Aorta (tissue), 5 donors: ENCODE data around the gene ANKRD11. TPM values are rescaled to one million over a fixed set of nuclear protein-coding genes. Genes with fewer than 3 reads are reported as not detected.

Experiments used
- ATAC-seq: fragments of 200-7000 bp; cut with Tn5 transposase; one replicate; pipeline ENCODE4 v1.9.1; 2022; ENCODE audit warnings: moderate library complexity; ENCODE audit not compliant: low FRiP score
- DNase-seq, 2 donors: peaks; one replicate each; pipeline ENCODE4 v3.0.0-alpha.2; 2020
- H3K27ac ChIP-seq, 2 donors: one replicate each; pipeline ENCODE4 v1.5.1; 2013; ENCODE audit warnings: low read length in 2 of 2, mild to moderate bottlenecking in 2 of 2, moderate library complexity in 2 of 2, control low read depth in 1 of 2, inconsistent platforms in 1 of 2, low read depth in 1 of 2
- H3K27me3 ChIP-seq, 2 donors: one replicate each; pipeline ENCODE4 v1.6.1; 2013; ENCODE audit warnings: control low read depth in 1 of 2, low read length in 1 of 2, mild to moderate bottlenecking in 1 of 2, moderate library complexity in 1 of 2; ENCODE audit not compliant: insufficient read depth in 2 of 2, control insufficient read depth in 1 of 2
- H3K36me3 ChIP-seq, 2 donors: one replicate each; pipeline ENCODE4 v1.6.1; 2013; ENCODE audit warnings: control low read depth in 1 of 2, low read length in 1 of 2, mild to moderate bottlenecking in 1 of 2; ENCODE audit not compliant: insufficient read depth in 2 of 2, control insufficient read depth in 1 of 2
- H3K4me1 ChIP-seq, 2 donors: one replicate each; pipeline ENCODE4 v1.6.1; 2013; ENCODE audit warnings: low read length in 2 of 2, control low read depth in 1 of 2, mild to moderate bottlenecking in 1 of 2, moderate library complexity in 1 of 2; ENCODE audit not compliant: insufficient read depth in 2 of 2, control insufficient read depth in 1 of 2
- H3K4me3 ChIP-seq, 2 donors: one replicate each; pipeline ENCODE4 v1.5.1; 2013; ENCODE audit warnings: low read length in 2 of 2, control low read depth in 1 of 2, mild to moderate bottlenecking in 1 of 2
- H3K9me3 ChIP-seq: one replicate; pipeline ENCODE4 v1.6.1; 2013; ENCODE audit warnings: mild to moderate bottlenecking, low read length; ENCODE audit not compliant: control insufficient read depth
- WGBS, 2 donors: extraction: QIAGEN DNeasy Blood & Tissue Kit; methylation state at CpG; one replicate each; pipeline ENCODE4 v1.1.7; 2013; 5-methylcytosine and 5-hydroxymethylcytosine counted together
- intact Hi-C, 2 donors: fragments of 100-400 bp; cut with DNase I; formaldehyde crosslinking; loops; one replicate each; pipeline versions ENCODE4 v1.14.2 to v1.15.0; 2022
- polyA plus RNA-seq, 2 donors: library from polyadenylated mRNA; stranded (reverse); fragments of 200-250 nt; gene quantifications; one replicate each; pipeline ENCODE4 v1.2.3, GENCODE V29; 2013
- total RNA-seq, 2 donors: library from RNA; stranded (reverse); fragmentation: NEBNext Ultra II Directional; extraction: Animal tissue kit (Norgen Biotek cat#: 25700); gene quantifications; one replicate each; pipeline ENCODE4 v1.2.1, GENCODE V29; 2021
- donor health status: healthy with polysubstance abuse.
- donor health status: Bipolar disorder and iron deficiency.
- donor health status: DM: no; HTN: no; CAD: no.
- donor health status: DM: no; HTN: no; CAD: no.
- donor health status: DM: yes; HTN: yes; CAD: no.

ANKRD11 gene
- total and polyA plus RNA-seq, 4 donors, result 34.6 to 139 (median 90.1) TPM

DNA sequence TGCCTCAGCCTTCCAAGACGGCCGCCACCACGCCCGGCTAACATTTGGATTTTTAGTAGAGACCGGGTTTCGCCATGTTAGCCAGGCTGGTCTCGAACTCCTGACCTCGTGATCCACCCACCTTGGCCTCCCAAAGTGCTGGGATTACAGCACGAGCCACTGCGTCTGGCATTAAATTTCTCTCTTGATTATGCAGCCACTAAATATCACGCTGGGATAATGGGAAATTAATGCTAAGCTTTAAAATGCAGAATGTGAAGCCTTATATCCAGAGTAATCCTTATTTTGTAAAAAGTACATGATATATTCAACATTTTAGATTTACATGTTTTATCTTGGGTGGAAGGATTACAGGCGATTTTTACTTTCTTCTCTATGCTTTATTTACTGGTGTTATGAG is 89.2 kb downstream of the ANKRD11 start:
- Histone ChIP-seq H3K27ac (no peak overlapping the region), H3K4me3 (no peak overlapping the region), H3K4me1 (no peaks in the 10 kb centered on the region), H3K27me3 (no peaks in the 10 kb centered on the region), H3K36me3 (no peaks in the 10 kb centered on the region), H3K9me3 (no peaks in the 10 kb centered on the region)
- DNase-seq (no peak), ATAC-seq (no peak)
- intact Hi-C loops, result no loop called here
- 92 to 93% methylated on average over 12 of the region's 12 CpGs for WGBS, 2 donors

DNA sequence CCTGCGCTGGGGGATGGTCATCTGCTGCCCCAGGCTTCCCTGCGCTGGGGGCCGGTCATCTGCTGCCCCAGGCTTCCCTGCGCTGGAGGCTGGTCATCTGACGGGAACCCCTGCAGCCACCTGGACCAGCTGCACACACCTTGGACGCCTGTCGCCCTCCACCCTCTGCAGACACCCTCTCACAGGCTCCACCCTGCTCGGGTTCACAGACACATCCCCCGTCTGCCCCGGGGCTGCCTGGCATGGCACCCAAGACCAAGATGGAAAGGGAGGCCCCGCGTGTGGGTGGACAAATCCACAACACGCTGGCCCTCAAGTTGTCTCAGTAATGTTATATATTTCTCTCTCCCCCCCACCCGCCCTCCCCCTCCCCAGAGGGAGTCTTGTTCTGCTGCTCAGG is 89.6 kb downstream of the ANKRD11 start:
- Histone ChIP-seq H3K27me3 (no peaks in the 10 kb centered on the region), H3K4me1 (peaks cover 0 to under 1% of the 10 kb centered on the region in 2 donors), H3K36me3 (no peaks in the 10 kb centered on the region), H3K9me3 (no peaks in the 10 kb centered on the region), H3K27ac (no peak overlapping the region), H3K4me3 (no peak overlapping the region)
- intact Hi-C loops, result no loop called here
- peak in 1 of 2 donors; percentile 67 for DNase-seq
- 69 to 82% methylated on average over 11 to 14 of the region's 14 CpGs for WGBS, 2 donors
- ATAC-seq, result no peak

DNA sequence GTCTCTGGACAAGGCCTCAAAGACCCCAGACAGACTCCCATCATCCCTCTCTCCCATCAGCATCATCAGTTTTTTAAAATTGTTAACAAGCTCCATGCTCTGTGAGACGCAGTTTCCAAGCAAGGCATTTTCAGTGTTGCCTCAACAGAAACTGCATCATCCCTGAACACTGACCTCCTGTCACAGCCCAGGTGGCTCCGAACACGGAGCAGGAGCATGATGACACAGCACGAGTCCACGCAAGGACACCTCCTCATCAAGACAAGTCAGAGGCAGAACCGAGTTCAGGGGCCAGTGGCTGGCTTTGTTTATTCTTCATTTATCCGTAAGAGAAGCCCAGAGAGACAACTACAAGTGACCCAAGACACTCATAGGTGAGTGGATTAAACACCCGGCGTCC is 91.4 kb downstream of the ANKRD11 start:
- Histone ChIP-seq H3K4me3 (no peak overlapping the region), H3K36me3 (no peaks in the 10 kb centered on the region), H3K27ac (no peak overlapping the region), H3K4me1 (peaks cover 0 to 2% of the 10 kb centered on the region in 2 donors), H3K27me3 (no peaks in the 10 kb centered on the region), H3K9me3 (no peaks in the 10 kb centered on the region)
- ATAC-seq, result no peak
- 86 to 88% methylated on average over 9 of the region's 9 CpGs for WGBS, 2 donors
- intact Hi-C loops, result loop anchor here in 1 of 2 donors (10.0 kb wide), 1 partner anchor 86 kb away; no protein-coding TSS in a partner anchor
- DNase-seq, result no peak

DNA sequence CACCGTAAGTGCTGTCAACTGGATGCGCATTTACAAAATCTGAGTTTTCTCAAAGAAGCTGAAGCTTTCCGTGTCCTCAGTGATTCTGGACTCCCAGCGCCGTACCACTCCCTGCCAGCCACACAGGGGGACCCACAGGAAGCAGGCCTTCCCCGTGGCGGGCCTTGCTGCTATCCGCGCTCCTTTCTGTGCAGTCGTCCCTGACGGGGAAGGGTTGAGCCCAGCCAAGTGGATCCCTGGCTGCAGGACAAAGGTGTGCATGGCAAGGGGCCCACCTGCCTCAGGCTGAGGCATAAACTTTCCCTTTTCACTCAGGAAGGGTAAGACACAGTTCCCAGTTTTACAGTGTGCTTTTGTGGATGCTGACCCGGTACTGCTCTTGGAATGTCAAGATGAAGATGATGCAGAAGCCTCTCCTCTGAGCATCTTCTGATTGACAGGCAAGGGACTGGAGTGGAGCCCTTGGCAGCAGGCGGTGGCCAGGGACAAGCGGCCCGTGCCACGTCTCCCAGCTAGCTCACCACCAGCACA is 93.0 kb downstream of the ANKRD11 start:
- Histone ChIP-seq H3K27ac (no peak overlapping the region), H3K36me3 (no peaks in the 10 kb centered on the region), H3K27me3 (no peaks in the 10 kb centered on the region), H3K9me3 (no peaks in the 10 kb centered on the region), H3K4me3 (no peak overlapping the region), H3K4me1 (peaks cover 0 to 2% of the 10 kb centered on the region in 2 donors)
- intact Hi-C loops, result loop anchor here in 1 of 2 donors (10.0 kb wide), 1 partner anchor 87 kb away; no protein-coding TSS in a partner anchor
- 89 to 92% methylated on average over 16 of the region's 16 CpGs for WGBS, 2 donors
- no peak for ATAC-seq
- DNase-seq, result peak in 1 of 2 donors; percentile 71

DNA sequence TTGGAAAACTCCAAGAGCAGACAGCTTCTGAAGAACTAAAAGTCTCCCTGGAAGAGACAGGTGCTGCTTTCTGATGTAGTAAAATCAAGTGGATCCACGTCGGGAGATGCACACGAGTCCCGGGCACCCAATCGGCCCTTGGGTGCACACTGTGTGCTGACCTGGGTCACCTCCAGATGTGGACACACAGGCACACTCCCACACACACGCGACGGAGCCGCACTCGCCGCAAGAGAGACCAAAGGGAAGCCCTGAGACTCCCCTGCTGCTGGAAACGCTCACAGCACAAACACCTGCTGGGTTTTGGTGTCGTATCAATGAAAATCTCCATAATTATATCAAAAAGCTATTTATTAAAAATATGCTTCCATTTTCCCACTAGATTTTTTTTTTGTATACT is 94.2 kb downstream of the ANKRD11 start:
- peaks cover 0 to 2% of the 10 kb centered on the region in 2 donors for H3K4me1 ChIP-seq
- H3K27ac ChIP-seq, result no peak overlapping the region
- 91 to 92% methylated on average over 13 of the region's 13 CpGs for WGBS, 2 donors
- intact Hi-C loops, result loop anchor here in 1 of 2 donors (10.0 kb wide), 1 partner anchor 89 kb away; no protein-coding TSS in a partner anchor
- no peaks in the 10 kb centered on the region for H3K9me3 ChIP-seq
- no peaks in the 10 kb centered on the region for H3K36me3 ChIP-seq
- no peaks in the 10 kb centered on the region for H3K27me3 ChIP-seq
- no peak overlapping the region for H3K4me3 ChIP-seq
- ATAC-seq, result no peak
- DNase-seq, result no peak

DNA sequence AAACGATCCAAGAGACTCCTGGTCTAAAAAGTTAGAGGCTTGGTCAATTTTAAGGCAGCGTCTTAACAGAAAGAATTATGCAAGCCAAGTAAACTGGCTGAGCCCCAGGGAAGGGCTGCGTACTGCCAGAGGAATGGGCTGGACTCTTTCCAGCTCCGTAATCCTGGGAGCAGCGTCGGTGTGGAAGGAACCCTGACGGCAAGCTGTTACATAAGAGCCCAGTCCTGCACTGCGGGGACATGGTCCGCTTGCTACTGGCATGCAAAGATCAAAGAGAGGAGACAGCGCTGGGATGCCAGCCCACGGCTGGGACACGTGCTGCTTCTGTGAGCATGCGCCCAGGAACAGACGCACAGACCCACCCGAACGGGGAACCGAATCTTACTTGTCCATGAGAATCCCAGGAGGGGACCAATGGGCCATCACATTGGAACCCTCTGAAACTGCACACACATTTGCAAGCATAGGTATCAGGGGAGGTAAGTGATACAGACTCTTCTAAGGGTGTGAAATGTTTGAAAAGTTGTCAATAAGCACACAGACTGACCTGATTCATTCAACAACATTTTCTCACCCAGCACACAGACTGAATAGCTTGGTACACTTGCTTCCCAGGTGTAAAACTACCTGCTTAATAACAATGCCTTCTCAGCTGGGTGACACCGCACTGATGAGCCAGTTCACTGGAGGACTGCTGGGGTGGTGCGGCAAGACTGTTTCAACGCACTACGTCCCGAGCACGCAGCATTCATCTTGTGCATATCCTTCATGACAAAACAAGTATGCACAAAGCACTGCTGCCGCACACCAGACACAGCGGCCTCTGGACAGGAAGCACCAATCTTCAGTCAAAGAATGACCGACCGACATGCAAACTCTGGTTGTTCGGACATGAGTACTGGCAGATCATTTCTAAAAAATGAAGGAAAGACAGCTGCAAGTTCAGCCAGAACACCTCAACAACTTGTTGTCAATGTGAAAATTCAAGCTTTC is 94.9 kb downstream of the ANKRD11 start:
- H3K4me3 ChIP-seq, result no peak overlapping the region
- peak overlapping the region in 1 of 2 donors; percentile 16 for H3K27ac ChIP-seq
- peak; percentile 91 for DNase-seq
- H3K4me1 ChIP-seq, result peaks cover 0 to 2% of the 10 kb centered on the region in 2 donors
- 35 to 38% methylated on average over 28 of the region's 28 CpGs for WGBS, 2 donors
- ATAC-seq, result peak; percentile 94
- intact Hi-C loops, result loop anchor here in 1 of 2 donors (10.0 kb wide), 1 partner anchor 89 kb away; no protein-coding TSS in a partner anchor
- H3K36me3 ChIP-seq, result no peaks in the 10 kb centered on the region
- no peaks in the 10 kb centered on the region for H3K27me3 ChIP-seq
- H3K9me3 ChIP-seq, result no peaks in the 10 kb centered on the region

DNA sequence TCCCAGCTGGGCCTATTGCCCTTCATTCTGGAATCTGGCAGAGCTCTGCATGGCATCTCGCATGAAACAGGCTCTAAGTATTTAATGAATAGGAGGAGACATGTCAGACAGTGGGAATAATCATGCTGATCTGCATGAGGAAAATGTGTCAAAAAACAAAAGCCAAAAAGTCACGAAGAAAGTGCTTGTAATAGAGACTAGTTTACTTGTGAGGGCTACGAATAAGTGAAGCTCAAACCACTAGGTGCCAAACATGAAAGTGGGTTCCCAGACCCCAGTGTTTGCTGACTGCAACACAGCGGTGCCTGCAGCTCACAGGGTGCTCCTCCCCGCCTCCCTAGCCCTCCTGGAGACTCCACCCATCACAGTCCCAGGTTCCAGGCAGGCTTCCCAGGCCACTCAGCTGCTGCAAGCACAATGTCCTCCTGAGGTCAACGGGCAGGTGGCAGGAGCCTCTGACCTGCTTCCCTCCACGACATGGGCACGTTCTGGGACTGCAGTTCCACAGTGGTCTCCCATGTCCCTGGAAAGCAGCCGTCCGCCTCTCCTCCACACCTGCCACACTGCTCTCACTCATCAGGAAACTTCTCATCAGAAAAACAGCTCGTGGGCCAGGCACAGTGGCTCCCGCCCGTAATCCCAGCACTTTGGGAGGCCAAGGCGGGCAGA is 96.5 kb downstream of the ANKRD11 start:
- H3K36me3 ChIP-seq, result no peaks in the 10 kb centered on the region
- H3K4me3 ChIP-seq, result no peak overlapping the region
- 86 to 89% methylated on average over 14 of the region's 14 CpGs for WGBS, 2 donors
- intact Hi-C loops, result loop anchor here in 1 of 2 donors (10.0 kb wide), 1 partner anchor 91 kb away; no protein-coding TSS in a partner anchor
- peak in 1 of 2 donors; percentile 69 for DNase-seq
- no peak for ATAC-seq
- no peaks in the 10 kb centered on the region for H3K9me3 ChIP-seq
- peaks cover 0 to 2% of the 10 kb centered on the region in 2 donors for H3K4me1 ChIP-seq
- H3K27ac ChIP-seq, result no peak overlapping the region
- no peaks in the 10 kb centered on the region for H3K27me3 ChIP-seq
